HG03342 (cell line): ENCODE measurements around the gene PTPRN2.

ENCODE experiments used
- ATAC-seq: cut with Tn5 transposase; IDR thresholded peaks from one replicate; pipeline ENCODE4 v1.9.1; 2021; ENCODE audit warnings: mild to moderate bottlenecking, moderate library complexity; ENCODE audit not compliant: unreplicated experiment

Gene PTPRN2

GRCh38 chr7:158068853-158069252 lies 518.8 kb downstream of the PTPRN2 start:
- ATAC-seq: no peak

- ATAC-seq: no peak
Observed at GRCh38 chr7:158067931-158068482, 519.6 kb downstream of the PTPRN2 start.

- ATAC-seq: no peak
Observed at GRCh38 chr7:158067219-158067930, 520.2 kb downstream of the PTPRN2 start.

GRCh38 chr7:158066085-158066484 lies 521.5 kb downstream of the PTPRN2 start:
- no peak for ATAC-seq

GRCh38 chr7:158065340-158065739 lies 522.3 kb downstream of the PTPRN2 start:
- no peak for ATAC-seq

- ATAC-seq: no peak
Observed at GRCh38 chr7:158064631-158065030, 523.0 kb downstream of the PTPRN2 start.

GRCh38 chr7:158063850-158064610 lies 523.6 kb downstream of the PTPRN2 start:
- ATAC-seq: no peak

GRCh38 chr7:158062661-158063060 lies 525.0 kb downstream of the PTPRN2 start:
- ATAC-seq: no peak

- ATAC-seq: no peak
Observed at GRCh38 chr7:158061884-158062656, 525.6 kb downstream of the PTPRN2 start.

- no peak for ATAC-seq
Observed at GRCh38 chr7:158061026-158061630, 526.5 kb downstream of the PTPRN2 start.

GRCh38 chr7:158060216-158060615 lies 527.4 kb downstream of the PTPRN2 start:
- no peak for ATAC-seq

- ATAC-seq: no peak
Observed at GRCh38 chr7:158057446-158057845, 530.2 kb downstream of the PTPRN2 start.

GRCh38 chr7:158056761-158057160 lies 530.9 kb downstream of the PTPRN2 start:
- no peak for ATAC-seq

- ATAC-seq: no peak
Observed at GRCh38 chr7:158055726-158056510, 531.7 kb downstream of the PTPRN2 start.

GRCh38 chr7:158054611-158055010 lies 533.0 kb downstream of the PTPRN2 start:
- ATAC-seq: no peak

- ATAC-seq: no peak
Observed at GRCh38 chr7:158054081-158054480, 533.5 kb downstream of the PTPRN2 start.

GRCh38 chr7:158053183-158053915 lies 534.3 kb downstream of the PTPRN2 start:
- no peak for ATAC-seq

- no peak for ATAC-seq
Observed at GRCh38 chr7:158052381-158053060, 535.1 kb downstream of the PTPRN2 start.

- ATAC-seq: no peak
Observed at GRCh38 chr7:158051776-158052175, 535.8 kb downstream of the PTPRN2 start.
